GM19397 (cell line): ENCODE results near the gene SUPT5H.

Experiments used
- ATAC-seq: cut with Tn5 transposase; IDR thresholded peaks from one replicate; pipeline ENCODE4 v1.9.1; 2021; ENCODE audit warnings: mild to moderate bottlenecking, moderate library complexity; ENCODE audit not compliant: unreplicated experiment

SUPT5H gene

DNA sequence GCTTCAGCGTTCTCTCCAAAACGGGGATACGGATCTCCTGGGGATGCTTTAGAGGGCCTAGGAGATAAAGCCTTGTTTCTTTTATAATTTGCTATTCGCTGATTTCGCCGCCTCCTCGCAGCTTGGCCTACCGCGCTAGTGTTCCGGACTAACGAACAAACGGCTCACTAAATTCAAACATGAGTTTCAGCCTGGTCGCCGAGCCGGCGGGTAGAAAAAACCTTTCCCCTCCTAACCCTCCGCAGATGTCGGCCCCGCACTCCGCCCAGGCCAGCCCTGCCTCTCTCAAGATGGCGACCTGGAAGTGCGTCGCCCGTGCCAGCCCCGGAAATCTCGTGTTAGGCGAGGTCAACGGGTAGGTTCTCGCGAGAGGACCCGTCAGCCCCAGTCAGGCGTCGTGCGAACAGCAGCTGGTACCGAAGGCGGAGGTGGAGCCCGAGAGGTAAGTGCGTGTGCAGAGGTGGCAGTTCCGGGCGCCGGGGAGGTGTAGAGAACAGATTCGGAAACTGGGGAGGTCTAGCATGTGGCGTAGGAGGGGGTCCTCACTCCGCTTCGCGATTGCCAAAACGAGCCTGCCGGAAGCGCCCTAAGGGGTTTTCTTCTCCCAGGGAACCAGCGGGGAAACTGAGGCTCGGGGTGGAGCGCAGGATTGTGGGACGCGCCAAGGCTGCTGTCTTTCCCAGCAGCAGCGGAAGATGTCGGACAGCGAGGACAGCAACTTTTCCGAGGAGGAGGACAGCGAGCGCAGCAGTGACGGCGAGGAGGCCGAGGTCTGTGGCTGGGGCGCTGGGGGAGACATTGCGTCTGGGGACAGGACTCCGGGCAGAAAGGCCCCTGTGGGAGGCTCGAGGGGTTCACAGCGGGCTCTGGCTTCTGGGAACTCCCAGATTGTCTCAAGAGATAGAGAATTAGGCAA lies at the start of gene SUPT5H:
Gene SUPT5H, plus strand, starts transcription at position 387 of the 916 bp plus-strand sequence. Its CDS starts 309 bp downstream, at position 696.
- peak; percentile 88 for ATAC-seq

- ATAC-seq, result no peak
Observed at GRCh38 chr19:39397360-39398296, 47.8 kb upstream of the SUPT5H start.

- ATAC-seq, result no peak
Observed at GRCh38 chr19:39398297-39398864, 47.0 kb upstream of the SUPT5H start.

DNA sequence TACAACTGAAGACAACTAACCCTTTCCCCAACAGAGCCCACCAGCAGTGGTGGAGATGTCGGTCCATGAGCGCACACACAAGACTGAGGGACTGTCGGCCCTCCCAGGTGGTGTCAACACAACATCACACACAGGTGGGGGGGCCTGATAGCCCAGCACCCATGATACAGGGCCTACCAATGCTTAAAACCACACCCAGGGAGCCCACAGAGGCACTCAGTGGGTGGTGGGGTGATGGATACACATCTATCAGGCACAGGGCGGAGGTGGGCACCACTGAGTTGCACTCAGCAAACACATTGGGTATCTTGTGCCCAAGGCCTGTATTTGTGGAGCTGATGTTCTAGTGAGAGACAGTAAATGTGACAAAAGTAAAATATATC lies 45.7 kb upstream of the SUPT5H start:
- no peak for ATAC-seq

DNA sequence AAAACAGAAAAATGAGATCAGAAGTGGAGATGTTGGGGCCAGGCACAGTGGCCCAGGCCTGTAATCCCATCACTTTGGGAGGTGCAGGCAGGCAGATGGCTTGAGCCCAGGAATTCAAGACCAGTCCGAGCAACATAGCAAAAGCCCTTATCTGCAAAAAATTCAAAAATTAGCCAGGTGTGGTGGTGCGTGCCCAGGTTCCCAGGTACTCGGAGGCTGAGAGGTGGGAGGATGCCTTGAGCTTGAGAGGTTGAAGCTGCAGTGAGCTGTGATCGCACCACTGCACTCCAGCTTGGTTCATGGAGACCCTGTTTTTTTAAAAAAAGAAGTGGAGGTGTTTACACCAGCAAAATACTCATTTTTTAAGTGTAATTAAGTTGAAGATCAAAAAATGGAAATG lies 45.3 kb upstream of the SUPT5H start:
- no peak for ATAC-seq

- ATAC-seq, result peak; percentile 3
Observed at GRCh38 chr19:39401070-39401548, 44.3 kb upstream of the SUPT5H start.

GRCh38 chr19:39401549-39402345 lies 43.6 kb upstream of the SUPT5H start:
- peak; percentile 24 for ATAC-seq

- peak; percentile 22 for ATAC-seq
Observed at GRCh38 chr19:39402346-39403300, 42.8 kb upstream of the SUPT5H start.

DNA sequence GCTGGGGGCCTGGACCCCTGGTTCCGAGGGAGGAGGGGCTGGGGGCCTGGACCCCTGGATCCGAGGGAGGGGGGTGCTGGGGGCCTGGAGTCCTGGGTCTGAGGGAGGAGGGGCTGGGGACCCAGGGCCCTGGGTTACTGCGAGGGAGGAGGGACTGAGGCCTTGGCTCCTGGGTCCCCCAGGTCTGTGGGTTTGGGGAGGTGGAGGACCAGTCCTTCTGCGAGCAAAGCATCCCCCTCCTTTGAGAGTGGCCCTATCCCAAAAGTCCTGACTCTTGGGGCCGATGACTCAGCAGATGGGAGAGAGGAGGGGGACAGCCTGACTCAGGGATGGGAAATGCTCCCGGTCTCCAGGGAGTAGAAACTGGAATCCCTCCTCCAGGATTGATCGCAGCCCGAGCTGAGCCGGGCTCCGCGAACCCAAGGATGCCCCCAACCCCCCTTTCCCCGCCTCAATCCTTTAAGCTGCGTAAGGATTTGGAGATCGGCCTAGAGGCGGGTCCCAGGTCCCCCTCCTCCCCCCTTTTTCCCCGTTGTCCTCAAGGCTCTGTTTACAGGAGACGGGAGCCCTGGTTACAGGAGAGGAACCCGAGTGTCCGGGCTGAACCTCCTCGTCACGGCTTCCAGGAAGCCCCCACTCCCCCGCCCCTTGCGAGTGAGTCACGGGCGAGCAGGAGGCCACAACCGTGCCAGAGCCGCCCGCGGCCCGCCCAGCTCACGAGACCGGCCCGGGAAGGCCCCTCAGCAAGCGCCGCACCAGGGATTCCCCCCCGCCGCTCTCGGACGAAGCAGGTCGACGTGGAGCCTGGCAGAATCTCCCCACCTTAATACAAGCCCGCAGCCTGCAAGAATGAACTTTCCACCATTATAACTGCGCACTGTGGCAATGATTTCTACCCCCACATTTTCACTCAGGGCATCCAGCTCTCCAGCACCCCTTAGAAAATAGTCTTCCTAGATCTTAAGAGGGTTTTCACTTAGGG lies 41.8 kb upstream of the SUPT5H start:
- peak; percentile 28 for ATAC-seq

DNA sequence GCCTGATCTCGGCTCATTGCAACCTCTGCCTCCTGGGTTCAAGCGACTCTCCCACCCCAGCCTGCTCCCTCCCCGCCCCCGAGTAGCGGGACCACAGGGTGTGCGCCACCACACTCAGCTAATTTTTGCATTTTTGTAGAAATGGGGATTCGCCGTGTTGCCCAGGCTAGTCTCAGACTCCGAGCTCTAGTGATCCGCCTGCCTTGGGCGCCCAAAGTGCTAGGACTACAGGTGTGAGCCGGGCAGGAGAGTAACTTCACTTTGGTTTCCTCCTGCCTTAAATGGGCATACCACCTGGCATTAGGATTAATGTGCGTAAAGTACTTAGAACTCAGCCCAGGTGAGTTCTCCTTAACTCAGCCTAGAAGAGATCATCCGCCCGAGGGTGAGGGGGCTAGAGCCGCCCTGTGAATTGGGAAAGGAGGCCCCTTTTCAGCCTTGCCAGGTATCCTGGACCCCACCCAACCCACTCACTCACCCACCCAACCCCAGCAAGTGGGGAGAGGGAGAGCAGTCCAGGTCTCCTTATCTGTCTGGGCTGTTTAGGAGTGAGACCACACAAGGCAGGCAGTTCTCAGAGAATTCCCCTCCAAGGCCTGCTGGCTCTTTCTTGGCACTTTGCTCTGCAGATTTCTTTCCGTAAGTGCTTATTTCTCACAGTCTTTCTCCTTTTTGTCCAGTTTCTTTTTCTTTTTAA lies 40.0 kb upstream of the SUPT5H start:
- ATAC-seq, result no peak

- no peak for ATAC-seq
Observed at GRCh38 chr19:39405958-39406655, 39.3 kb upstream of the SUPT5H start.

DNA sequence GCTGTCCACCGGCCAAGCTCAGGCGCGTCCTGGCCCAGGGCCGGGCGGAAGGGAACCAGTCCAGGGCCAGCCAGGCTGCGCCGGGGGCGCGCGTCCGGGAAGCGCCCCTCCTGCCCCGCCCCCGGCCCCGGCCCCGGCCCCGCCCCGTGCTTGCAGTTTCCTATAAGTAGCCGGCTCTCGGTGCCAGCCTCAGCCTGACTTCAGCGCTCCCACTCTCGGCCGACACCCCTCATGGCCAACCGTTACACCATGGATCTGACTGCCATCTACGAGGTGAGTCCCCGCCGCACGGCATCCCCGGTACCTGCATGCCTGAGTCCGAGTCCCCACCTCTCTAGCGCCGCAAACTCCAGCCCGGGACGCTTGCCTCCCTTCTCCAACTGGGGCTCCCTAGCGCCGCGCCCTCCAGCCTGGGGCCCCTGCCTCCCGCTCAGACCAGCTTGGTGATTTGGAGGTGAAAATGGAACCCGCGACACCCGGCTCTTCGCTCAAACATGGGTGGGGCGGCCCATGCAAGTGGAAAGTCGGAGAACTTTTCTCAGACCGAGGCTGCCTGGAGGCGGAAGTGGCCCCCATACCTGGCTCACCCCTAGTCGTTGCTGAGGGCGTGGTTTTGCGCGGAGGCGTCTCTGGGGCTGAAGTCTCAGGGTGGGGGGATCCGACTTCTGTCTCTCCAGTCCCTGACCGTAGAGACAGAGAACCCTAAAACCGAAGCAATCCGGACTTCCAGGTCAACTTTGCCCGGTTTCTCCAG lies 38.5 kb upstream of the SUPT5H start, which contains the start of gene ZFP36:
Gene ZFP36, plus strand, starts transcription at position 192 of the 754 bp plus-strand sequence. Its CDS starts 58 bp downstream, at position 250.
- ATAC-seq, result no peak

GRCh38 chr19:39407410-39407659 lies 38.0 kb upstream of the SUPT5H start:
- ATAC-seq, result no peak

DNA sequence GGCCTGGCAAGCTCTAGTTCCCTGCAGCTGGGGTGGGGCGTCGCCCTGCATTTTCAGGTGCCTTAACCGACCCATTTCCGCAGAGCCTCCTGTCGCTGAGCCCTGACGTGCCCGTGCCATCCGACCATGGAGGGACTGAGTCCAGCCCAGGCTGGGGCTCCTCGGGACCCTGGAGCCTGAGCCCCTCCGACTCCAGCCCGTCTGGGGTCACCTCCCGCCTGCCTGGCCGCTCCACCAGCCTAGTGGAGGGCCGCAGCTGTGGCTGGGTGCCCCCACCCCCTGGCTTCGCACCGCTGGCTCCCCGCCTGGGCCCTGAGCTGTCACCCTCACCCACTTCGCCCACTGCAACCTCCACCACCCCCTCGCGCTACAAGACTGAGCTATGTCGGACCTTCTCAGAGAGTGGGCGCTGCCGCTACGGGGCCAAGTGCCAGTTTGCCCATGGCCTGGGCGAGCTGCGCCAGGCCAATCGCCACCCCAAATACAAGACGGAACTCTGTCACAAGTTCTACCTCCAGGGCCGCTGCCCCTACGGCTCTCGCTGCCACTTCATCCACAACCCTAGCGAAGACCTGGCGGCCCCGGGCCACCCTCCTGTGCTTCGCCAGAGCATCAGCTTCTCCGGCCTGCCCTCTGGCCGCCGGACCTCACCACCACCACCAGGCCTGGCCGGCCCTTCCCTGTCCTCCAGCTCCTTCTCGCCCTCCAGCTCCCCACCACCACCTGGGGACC lies 37.6 kb upstream of the SUPT5H start:
- ATAC-seq, result no peak

DNA sequence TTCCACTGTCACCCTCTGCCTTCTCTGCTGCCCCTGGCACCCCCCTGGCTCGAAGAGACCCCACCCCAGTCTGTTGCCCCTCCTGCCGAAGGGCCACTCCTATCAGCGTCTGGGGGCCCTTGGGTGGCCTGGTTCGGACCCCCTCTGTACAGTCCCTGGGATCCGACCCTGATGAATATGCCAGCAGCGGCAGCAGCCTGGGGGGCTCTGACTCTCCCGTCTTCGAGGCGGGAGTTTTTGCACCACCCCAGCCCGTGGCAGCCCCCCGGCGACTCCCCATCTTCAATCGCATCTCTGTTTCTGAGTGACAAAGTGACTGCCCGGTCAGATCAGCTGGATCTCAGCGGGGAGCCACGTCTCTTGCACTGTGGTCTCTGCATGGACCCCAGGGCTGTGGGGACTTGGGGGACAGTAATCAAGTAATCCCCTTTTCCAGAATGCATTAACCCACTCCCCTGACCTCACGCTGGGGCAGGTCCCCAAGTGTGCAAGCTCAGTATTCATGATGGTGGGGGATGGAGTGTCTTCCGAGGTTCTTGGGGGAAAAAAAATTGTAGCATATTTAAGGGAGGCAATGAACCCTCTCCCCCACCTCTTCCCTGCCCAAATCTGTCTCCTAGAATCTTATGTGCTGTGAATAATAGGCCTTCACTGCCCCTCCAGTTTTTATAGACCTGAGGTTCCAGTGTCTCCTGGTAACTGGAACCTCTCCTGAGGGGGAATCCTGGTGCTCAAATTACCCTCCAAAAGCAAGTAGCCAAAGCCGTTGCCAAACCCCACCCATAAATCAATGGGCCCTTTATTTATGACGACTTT lies 36.8 kb upstream of the SUPT5H start:
- no peak for ATAC-seq
